ENCODE data around the gene SLC25A31. TPM values are rescaled to one million over a fixed set of nuclear protein-coding genes. Genes with fewer than 3 reads are reported as not detected.

SLC25A31 gene
- total and polyA plus RNA-seq, 4 donors = not detected

GRCh38 chr4:127791391-127791790, 61.2 kb downstream of the SLC25A31 start:
- Histone ChIP-seq H3K27me3 (ENCODE audit: control insufficient read depth in 4 of 4, insufficient read depth in 4 of 4, low read length in 3 of 4) (no peaks in the 10 kb centered on the region), H3K9ac (ENCODE audit: low read depth in 1 of 2, low read length in 2 of 2) (no peak overlapping the region), H3K36me3 (ENCODE audit: control insufficient read depth in 4 of 4, insufficient read depth in 3 of 4, low read depth in 1 of 4, low read length in 3 of 4) (no peaks in the 10 kb centered on the region), H3K4me3 (ENCODE audit: low read depth in 1 of 3, low read length in 3 of 3) (no peak overlapping the region), H3K27ac (ENCODE audit: low read depth in 1 of 2, low read length in 2 of 2) (no peak overlapping the region), H3K4me1 (ENCODE audit: control insufficient read depth in 4 of 4, insufficient read depth in 4 of 4, low read length in 3 of 4) (peaks cover 0 to 2% (median 0%) of the 10 kb centered on the region in 4 donors), H3K9me3 (ENCODE audit: control insufficient read depth in 4 of 4, low read length in 3 of 4) (no peaks in the 10 kb centered on the region)
- 76% methylated on average over 1 of the region's 1 CpG for WGBS
- TF ChIP-seq SP1 (IDR thresholded peaks at IDR 0.05) (no peak), EGR1 (IDR thresholded peaks at IDR 0.05; ENCODE audit: low read depth in 2 of 2) (no peak), MAX (IDR thresholded peaks at IDR 0.05) (no peak), ZBTB33 (IDR thresholded peaks at IDR 0.05) (no peak), FOXA2 (IDR thresholded peaks at IDR 0.05) (no peak), YY1 (IDR thresholded peaks at IDR 0.05) (no peak), FOXA1 (IDR thresholded peaks at IDR 0.05) (no peak), ATF3 (IDR thresholded peaks at IDR 0.05) (no peak), TAF1 (conservative IDR thresholded peaks at IDR 0.05) (no peak), RXRA (IDR thresholded peaks at IDR 0.05) (no peak), HNF4G (IDR thresholded peaks at IDR 0.05) (no peak), NR2F2 (IDR thresholded peaks at IDR 0.05) (no peak), HNF4A (conservative IDR thresholded peaks at IDR 0.05) (no peak), JUND (IDR thresholded peaks at IDR 0.05) (no peak), GABPA (IDR thresholded peaks at IDR 0.05 in 1 of 2, conservative IDR thresholded peaks at IDR 0.05 in 1 of 2) (no peak)
- TF ChIP-seq, protein P1, sequence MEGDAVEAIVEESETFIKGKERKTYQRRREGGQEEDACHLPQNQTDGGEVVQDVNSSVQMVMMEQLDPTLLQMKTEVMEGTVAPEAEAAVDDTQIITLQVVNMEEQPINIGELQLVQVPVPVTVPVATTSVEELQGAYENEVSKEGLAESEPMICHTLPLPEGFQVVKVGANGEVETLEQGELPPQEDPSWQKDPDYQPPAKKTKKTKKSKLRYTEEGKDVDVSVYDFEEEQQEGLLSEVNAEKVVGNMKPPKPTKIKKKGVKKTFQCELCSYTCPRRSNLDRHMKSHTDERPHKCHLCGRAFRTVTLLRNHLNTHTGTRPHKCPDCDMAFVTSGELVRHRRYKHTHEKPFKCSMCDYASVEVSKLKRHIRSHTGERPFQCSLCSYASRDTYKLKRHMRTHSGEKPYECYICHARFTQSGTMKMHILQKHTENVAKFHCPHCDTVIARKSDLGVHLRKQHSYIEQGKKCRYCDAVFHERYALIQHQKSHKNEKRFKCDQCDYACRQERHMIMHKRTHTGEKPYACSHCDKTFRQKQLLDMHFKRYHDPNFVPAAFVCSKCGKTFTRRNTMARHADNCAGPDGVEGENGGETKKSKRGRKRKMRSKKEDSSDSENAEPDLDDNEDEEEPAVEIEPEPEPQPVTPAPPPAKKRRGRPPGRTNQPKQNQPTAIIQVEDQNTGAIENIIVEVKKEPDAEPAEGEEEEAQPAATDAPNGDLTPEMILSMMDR (IDR thresholded peaks at IDR 0.05; ENCODE audit: low read depth, low read length, missing input control) = no peak
- TF ChIP-seq, protein P2, sequence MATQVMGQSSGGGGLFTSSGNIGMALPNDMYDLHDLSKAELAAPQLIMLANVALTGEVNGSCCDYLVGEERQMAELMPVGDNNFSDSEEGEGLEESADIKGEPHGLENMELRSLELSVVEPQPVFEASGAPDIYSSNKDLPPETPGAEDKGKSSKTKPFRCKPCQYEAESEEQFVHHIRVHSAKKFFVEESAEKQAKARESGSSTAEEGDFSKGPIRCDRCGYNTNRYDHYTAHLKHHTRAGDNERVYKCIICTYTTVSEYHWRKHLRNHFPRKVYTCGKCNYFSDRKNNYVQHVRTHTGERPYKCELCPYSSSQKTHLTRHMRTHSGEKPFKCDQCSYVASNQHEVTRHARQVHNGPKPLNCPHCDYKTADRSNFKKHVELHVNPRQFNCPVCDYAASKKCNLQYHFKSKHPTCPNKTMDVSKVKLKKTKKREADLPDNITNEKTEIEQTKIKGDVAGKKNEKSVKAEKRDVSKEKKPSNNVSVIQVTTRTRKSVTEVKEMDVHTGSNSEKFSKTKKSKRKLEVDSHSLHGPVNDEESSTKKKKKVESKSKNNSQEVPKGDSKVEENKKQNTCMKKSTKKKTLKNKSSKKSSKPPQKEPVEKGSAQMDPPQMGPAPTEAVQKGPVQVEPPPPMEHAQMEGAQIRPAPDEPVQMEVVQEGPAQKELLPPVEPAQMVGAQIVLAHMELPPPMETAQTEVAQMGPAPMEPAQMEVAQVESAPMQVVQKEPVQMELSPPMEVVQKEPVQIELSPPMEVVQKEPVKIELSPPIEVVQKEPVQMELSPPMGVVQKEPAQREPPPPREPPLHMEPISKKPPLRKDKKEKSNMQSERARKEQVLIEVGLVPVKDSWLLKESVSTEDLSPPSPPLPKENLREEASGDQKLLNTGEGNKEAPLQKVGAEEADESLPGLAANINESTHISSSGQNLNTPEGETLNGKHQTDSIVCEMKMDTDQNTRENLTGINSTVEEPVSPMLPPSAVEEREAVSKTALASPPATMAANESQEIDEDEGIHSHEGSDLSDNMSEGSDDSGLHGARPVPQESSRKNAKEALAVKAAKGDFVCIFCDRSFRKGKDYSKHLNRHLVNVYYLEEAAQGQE (IDR thresholded peaks at IDR 0.05) = no peak
- DNase-seq (ENCODE audit: low spot score) = no peak

DNA sequence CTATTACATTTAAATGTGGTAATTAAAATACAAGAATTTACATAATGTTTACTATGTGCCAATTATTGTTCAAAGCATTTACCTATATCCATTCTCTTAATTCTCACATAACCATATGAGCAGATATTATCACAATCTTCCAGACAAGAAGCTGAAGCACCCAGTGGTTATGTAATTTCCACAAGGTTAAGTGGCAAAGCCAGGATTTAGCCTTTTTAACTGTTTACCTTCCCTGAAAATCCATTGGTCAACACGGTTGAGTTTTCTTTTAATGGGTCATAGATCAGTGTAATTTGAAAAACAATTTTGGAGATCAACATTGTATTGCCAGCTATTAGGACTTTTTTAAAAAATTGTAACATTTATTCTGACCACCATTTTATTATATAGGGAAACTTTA, 63.3 kb downstream of the SLC25A31 start:
- Histone ChIP-seq H3K27me3 (ENCODE audit: control insufficient read depth in 4 of 4, insufficient read depth in 4 of 4, low read length in 3 of 4) (no peaks in the 10 kb centered on the region), H3K9me3 (ENCODE audit: control insufficient read depth in 4 of 4, low read length in 3 of 4) (no peaks in the 10 kb centered on the region), H3K4me1 (ENCODE audit: control insufficient read depth in 4 of 4, insufficient read depth in 4 of 4, low read length in 3 of 4) (peaks cover 0 to 2% (median 0%) of the 10 kb centered on the region in 4 donors), H3K4me3 (ENCODE audit: low read depth in 1 of 3, low read length in 3 of 3) (no peak overlapping the region), H3K36me3 (ENCODE audit: control insufficient read depth in 4 of 4, insufficient read depth in 3 of 4, low read depth in 1 of 4, low read length in 3 of 4) (no peaks in the 10 kb centered on the region), H3K9ac (ENCODE audit: low read depth in 1 of 2, low read length in 2 of 2) (no peak overlapping the region), H3K27ac (ENCODE audit: low read depth in 1 of 2, low read length in 2 of 2) (no peak overlapping the region)
- TF ChIP-seq HNF4A (conservative IDR thresholded peaks at IDR 0.05) (no peak), JUND (IDR thresholded peaks at IDR 0.05) (no peak), EGR1 (IDR thresholded peaks at IDR 0.05; ENCODE audit: low read depth in 2 of 2) (no peak), FOXA1 (IDR thresholded peaks at IDR 0.05) (no peak)
- TF ChIP-seq, protein P1 (IDR thresholded peaks at IDR 0.05; ENCODE audit: low read depth, low read length, missing input control) = no peak
- 26% methylated on average over 1 of the region's 1 CpG for WGBS
- no peak for DNase-seq (ENCODE audit: low spot score)

Data from liver (tissue), 9 donors.